Measurements from ENCODE around the gene CIPC.

DNA sequence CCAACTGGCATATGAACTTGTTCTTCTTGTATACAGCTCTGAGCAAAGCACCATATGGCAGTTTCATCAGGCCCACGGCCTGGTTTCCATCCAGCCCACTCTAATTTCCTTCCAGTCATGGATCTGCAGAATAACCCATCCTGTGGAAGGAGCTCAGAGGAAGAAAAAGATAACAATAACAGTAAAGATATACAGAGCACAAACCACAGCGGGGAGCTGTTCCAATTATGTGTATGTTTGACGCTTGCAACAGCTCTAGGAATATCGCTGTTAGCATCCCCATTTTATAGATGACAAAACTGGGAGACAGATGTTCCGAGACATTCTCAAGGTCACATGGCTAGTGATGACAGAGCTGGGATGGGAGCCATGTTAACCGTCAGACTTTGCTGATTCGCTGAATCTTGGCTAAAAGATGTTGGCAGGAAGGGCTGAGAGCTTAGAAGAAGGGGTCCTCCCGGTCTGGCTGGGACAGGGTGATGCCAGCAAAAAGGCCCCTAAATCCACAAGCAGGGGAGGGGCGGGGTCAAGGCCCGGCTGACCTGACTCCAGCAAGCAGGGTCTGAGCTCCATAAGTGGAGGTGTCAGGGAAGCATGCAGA, 34.4 kb upstream of the CIPC start:
- TF ChIP-seq, protein P1, sequence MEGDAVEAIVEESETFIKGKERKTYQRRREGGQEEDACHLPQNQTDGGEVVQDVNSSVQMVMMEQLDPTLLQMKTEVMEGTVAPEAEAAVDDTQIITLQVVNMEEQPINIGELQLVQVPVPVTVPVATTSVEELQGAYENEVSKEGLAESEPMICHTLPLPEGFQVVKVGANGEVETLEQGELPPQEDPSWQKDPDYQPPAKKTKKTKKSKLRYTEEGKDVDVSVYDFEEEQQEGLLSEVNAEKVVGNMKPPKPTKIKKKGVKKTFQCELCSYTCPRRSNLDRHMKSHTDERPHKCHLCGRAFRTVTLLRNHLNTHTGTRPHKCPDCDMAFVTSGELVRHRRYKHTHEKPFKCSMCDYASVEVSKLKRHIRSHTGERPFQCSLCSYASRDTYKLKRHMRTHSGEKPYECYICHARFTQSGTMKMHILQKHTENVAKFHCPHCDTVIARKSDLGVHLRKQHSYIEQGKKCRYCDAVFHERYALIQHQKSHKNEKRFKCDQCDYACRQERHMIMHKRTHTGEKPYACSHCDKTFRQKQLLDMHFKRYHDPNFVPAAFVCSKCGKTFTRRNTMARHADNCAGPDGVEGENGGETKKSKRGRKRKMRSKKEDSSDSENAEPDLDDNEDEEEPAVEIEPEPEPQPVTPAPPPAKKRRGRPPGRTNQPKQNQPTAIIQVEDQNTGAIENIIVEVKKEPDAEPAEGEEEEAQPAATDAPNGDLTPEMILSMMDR (IDR thresholded peaks at IDR 0.05 in 2 of 3, conservative IDR thresholded peaks at IDR 0.05 in 1 of 3; ENCODE audit: borderline replicate concordance in 1 of 3, insufficient read depth in 1 of 3, low read depth in 2 of 3, low read length in 2 of 3) = no peak
- no peak for TF ChIP-seq POLR2A (IDR thresholded peaks at IDR 0.05; ENCODE audit: borderline replicate concordance, extremely low read depth, insufficient read depth, insufficient read length)
- TF ChIP-seq POLR2AphosphoS5 (IDR thresholded peaks at IDR 0.05; ENCODE audit: low read depth, low read length) = no peak
- TF ChIP-seq EGR1 (IDR thresholded peaks at IDR 0.05; ENCODE audit: low read depth) = no peak
- no peak for TF ChIP-seq EZH2 (IDR thresholded peaks at IDR 0.05)
- no peak for TF ChIP-seq JUND (IDR thresholded peaks at IDR 0.05)
- no peak for TF ChIP-seq SRF (IDR thresholded peaks at IDR 0.05; ENCODE audit: low read depth)
- TF ChIP-seq MAX (IDR thresholded peaks at IDR 0.05) = no peak
- TF ChIP-seq, protein P2, sequence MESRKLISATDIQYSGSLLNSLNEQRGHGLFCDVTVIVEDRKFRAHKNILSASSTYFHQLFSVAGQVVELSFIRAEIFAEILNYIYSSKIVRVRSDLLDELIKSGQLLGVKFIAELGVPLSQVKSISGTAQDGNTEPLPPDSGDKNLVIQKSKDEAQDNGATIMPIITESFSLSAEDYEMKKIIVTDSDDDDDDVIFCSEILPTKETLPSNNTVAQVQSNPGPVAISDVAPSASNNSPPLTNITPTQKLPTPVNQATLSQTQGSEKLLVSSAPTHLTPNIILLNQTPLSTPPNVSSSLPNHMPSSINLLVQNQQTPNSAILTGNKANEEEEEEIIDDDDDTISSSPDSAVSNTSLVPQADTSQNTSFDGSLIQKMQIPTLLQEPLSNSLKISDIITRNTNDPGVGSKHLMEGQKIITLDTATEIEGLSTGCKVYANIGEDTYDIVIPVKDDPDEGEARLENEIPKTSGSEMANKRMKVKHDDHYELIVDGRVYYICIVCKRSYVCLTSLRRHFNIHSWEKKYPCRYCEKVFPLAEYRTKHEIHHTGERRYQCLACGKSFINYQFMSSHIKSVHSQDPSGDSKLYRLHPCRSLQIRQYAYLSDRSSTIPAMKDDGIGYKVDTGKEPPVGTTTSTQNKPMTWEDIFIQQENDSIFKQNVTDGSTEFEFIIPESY (IDR thresholded peaks at IDR 0.05; ENCODE audit: extremely low read depth, insufficient replicate concordance, low read length) = no peak
